SIG-M5 treated with dmso at 0.1 percent for 504 hours (cell line): ENCODE results near the gene SCRG1.

Experiments used
- DNase-seq: peaks from one replicate; lab custom pipeline; 2025; ENCODE audit not compliant: unreplicated experiment; lab: John Stamatoyannopoulos, UW

The SCRG1 gene

GRCh38 chr4:173365359-173365996 lies 33.4 kb downstream of the SCRG1 start:
- no peak for DNase-seq

DNA sequence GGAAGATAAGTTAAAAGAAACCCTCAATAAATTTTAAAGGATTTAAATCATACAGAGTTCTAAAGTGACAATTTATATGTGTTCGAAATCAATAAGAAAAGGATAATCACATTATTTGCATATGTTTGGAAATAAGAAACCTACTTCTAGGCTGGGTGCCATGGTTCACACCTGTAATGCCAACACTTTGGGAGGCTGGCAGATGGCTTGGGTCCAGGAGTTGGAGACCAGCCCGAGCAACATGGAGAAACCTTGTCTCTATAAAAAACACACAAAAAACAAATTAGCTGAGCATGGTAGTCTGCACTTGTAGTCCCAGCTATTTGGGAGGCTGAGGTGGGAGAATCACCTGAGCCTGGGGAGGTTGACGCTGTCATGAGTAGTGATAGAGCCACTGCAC lies 36.2 kb downstream of the SCRG1 start:
- no peak for DNase-seq

GRCh38 chr4:173360587-173361221 lies 38.2 kb downstream of the SCRG1 start:
- peak; percentile 11 for DNase-seq

DNA sequence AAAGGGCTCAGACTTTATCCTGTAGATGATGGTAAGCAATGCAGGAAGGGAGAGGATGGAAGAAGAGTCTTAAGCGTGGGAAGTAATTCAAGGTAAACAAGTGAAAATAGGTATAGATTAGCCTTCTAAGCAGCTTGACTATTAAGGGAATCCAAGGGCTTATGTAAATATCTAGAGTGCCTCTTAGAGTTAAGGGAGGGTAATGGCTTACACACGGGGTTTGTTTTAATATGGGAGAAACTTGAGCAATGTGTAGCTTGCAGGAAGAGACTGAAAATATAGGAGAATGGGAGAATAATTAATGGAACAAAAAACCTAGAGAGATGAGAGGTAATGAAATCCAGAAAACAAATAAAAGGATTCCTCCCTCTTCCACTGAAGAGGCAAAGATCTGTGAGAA lies 41.0 kb downstream of the SCRG1 start:
- DNase-seq: no peak

DNA sequence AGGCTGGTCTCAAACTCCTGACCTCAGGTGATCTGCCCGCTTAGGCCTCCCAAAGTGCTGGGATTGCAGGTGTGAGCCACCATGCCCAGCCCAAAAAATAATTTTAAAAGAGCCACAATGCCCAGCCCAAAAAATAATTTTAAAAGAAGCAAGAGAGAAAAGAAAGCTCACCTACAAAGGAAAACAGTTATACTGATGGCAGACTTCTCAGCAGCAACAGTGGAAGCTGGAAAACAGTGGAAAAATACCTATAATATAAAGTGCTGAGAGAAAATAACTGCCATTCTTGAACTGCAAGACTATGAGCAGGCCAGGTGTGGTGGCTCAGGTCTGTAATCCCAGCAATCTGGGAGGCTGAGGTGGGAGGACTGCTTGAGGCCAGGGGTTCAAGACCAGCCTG lies 51.4 kb downstream of the SCRG1 start:
- DNase-seq: no peak

- no peak for DNase-seq
These were observed 52.8 kb downstream of the SCRG1 start for GRCh38 chr4:173346074-173346473.

- DNase-seq: peak; percentile 11
These were observed 53.3 kb downstream of the SCRG1 start for GRCh38 chr4:173345648-173346047.

GRCh38 chr4:173343832-173344397 lies 55.0 kb downstream of the SCRG1 start:
- DNase-seq: no peak

GRCh38 chr4:173337463-173337862 lies 61.5 kb downstream of the SCRG1 start:
- DNase-seq: no peak

GRCh38 chr4:173334891-173335752 lies 63.8 kb downstream of the SCRG1 start:
- DNase-seq: peak; percentile 79
